EH (cell line): ENCODE data around the gene ADARB1.
A peak's percentile ranks its signal among the peaks of the same experiment; 100 is the strongest.

Source experiments
- DNase-seq: peaks from one replicate; pipeline ENCODE4 v3.0.0-alpha.2; 2015; ENCODE audit warnings: low read depth

The ADARB1 gene

DNA sequence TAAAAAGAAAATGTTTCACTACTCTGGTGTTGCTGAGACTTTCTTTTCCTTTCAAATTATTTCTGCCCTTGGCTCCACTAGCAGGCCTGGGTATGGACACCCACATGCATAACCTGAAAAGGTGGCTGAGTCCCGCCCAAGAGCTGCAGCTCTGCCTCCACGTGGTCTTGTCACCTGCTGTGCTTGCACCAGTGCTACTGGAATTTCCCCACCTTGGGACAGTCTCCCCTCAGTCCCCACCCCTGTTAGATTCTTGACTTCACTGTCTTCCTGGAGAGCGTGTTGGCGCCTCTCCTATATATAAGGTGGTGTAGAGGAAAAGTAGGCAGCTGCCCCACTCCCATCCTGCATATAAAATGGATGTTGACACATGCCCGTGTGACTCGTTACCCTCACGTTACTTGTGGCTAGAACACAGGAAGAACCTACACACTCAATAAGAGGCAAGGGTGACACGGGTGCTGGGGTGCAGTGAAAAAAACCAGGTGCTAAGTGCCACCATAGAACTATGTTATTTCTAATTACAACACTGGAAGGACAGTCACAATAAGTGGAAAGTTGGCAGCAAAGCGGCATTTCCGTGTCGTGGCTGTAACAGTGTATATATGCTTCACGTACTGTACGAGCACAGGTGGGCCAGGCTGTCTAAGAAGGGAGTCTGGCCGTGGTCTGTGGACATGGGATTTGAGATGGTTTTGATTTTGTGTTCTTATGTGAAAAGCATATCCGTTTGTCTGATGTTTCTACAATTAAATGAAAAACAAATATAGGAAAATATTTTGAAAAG, 152.4 kb downstream of the ADARB1 start:
- peak; percentile 43 for DNase-seq

DNA sequence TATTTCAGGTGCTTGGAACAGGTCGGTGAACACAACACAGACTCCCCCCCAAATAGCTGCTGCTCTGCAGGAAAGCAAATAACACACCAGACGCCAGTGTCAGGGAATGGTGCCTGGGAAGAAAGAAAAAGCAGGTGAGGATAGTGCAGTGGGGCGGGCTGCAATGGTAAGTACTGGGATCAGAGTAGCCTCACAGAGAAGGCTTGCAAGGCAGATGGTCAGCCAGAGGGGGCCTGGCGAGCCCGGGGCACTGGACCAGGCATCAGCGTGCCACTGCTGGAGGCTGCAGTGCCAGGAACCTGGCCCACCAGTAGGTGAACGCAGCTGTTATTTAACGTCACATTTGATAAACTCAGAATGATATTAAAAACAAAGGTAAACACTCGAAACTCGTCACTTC, 153.4 kb downstream of the ADARB1 start:
- DNase-seq, result no peak

DNA sequence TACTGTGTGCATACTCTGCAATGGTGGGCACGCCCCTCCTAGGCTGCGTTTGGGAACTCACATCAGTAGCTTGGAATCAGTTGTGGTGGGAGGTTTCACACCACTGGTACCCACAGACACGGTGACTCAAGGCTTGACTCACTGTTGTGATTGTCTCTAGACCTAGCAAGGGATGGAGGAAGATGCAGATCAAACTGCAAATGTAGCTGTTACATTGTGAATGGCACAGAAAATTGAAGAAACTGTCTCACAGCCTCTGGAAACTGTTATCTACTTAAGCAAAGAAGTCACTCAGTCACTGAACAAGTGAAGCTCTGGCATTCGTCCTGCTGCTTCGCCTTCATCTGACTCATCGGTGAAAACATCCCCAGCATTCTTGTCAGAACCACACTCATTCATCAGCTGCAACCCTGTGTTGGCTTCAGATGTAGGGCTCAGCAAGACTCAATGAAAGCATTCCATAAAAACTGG, 153.8 kb downstream of the ADARB1 start:
- peak; percentile 99 for DNase-seq

DNA sequence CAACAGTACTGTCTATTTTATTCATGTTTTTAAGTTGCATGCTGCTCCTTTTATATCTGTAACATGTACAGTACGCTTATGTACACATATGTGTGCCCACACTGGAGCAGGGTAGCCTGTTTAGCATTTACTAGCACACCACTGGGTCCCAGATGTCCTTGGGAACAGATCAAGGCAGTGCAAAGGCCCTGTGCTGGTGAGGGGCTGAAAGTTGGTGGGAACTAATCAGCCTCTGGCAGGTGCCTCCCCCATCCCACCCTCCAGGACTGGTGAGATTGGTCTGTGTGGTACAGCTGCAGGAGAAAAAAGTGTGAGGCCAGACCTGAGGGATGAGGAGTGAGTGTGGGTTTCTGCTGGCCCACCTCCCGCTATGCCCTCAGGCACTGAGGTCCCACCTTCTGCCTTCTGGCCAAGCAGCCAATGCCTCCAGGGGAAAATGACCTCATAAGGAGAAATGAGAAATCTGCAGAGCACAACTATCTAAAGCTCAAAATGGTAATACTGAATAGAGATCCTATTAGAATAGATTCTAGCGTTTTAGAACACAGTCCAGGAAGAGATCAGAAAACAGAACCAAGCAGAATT, 154.4 kb downstream of the ADARB1 start:
- peak; percentile 16 for DNase-seq

DNA sequence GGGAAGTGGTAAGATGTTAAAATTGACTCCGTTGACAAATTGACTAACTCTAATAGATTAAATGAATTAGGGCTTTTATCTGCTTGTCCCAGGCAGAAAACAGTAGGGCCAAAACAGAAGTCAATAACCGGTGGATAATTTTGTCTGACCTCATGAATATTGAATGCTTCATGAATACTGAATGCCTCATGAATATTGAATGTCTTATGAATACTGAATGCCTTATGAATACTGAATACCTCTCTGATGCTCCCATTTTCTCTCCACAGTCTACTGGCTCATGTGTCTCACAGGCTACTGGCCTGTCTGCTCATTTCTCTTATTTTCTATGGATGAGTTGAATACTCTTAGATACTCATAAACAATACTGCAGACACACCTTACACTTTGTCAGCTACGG, 157.3 kb downstream of the ADARB1 start:
- DNase-seq, result no peak

DNA sequence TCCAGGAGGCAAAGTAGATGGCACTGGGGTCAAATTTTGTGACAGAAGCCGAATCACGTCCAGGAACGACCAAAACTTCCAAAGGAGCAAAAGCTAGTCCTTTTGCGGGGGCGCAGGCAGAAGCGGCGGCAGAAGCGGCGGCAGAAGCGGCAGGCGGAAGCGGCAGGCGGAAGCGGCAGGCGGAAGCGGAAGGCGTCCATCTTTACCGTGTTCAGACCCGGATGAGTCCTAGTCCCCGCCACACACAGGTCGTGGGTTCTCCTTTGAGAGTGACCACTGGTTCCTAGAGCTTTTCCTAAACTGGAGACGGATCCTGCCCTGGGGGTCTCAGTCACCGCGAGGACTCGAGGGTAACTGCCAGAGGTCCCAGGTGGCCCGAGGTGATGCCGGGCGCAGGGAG, 159.7 kb downstream of the ADARB1 start:
- DNase-seq, result no peak

DNA sequence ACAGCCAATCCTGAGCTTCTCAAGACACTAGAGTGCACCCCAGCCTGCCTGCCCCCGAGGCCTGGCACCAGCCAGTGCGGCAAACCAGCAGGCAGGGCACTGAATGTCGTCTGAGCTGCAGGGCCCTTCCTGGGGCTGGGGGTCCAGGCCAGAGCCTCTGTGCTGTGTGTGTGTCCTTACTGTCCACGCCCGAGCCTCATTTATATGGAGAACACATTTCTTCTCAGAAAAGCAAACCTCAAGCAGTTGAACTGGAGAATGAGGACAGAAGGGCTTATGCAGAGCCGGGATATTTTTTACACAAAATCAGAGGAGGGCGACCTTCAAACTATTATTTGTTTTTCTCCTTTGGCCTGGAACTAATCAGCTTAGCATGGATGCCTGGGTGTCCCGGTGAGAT, 160.6 kb downstream of the ADARB1 start:
- no peak for DNase-seq

DNA sequence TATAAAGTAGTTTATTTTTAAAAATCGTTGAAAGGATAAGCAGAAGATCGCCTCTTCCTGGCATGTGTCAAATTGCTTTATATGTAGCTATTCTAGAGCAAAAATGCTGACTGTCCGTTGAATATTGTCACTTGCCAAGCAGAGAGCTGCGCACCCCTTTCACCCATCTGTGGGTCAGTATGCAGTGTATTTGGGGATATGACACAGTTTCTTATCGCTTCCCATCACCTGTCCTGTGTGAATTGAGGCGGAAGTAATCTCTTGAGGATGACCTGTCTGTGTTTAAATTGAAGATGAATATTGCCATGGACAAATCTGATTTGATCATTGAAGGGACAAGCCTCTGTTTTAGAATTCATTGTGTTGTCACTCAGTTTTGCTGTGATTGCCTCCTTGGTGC, 161.1 kb downstream of the ADARB1 start:
- DNase-seq, result no peak

DNA sequence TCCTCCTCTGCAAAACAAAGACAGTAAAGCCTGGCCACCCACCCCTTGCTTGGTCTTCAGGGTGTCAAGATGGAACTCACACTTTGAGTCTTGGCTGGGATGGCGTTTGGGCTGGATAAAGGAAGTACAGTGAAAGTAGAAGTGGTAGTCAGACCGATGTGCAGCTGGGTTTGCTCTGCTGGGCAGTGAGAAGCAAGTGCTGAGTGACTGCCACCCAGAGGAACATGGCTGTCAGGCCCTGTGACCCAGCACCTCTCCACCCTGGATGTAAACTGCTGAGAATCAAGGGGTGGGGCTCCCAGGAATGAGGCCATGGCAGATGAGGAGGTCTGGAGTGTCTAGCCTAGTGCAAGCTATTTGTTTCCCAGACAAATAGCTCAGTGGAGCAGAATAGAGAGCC, 162.1 kb downstream of the ADARB1 start:
- peak; percentile 31 for DNase-seq

DNA sequence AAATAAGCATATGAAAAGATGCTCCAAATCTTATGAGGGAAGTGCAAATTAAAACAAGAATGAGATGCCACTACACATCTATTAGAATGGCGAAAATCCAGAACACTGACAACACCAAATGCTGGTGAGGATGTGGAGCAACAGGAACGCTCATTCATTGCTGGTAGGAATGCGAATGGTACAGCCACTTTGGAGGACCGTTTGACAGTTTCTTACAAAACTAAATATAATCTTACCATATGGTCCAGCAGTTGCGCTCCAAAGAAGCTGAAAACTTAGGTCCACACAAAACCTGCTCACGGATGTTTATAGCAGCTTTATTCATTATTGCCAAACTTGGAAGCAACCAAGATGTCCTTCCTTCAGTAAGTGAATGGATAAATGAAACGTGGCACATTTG, 163.0 kb downstream of the ADARB1 start:
- no peak for DNase-seq

DNA sequence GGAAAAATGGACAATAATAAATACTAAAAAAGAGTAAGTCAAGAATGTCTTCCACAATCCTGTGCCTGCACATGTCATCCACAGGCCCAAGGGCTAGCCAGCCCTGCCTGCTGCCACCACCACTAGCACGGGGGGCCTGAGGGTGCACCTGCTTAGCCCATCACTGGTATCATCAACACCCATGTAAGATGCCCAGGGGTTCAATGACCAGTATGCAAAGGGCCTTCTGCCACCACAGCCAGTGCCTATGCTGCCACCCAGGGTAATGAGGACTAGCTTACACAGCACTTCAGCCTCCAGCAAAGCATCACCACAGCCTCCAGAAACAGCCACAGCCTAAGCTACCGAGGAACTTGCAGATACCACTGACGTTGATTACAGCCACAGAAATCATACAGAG, 167.0 kb downstream of the ADARB1 start:
- no peak for DNase-seq

DNA sequence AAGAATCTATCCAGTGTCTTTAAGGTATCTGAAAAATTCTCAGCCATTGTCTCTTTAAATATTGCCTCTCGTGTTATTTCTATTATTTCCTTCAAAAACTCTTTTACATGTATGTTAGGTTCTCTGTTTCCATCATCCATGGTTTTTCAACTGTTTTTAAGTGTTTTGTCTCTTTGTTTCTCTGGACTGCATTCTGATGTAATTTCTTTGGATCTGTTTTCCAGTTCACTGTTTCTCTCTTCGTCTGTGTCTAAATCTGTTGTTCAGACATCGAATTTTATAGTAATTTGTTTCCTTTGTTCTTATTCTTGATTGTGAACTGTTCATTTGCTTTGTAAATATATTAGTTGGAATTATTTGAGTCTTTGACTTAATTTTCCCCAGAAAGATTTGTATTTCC, 169.2 kb downstream of the ADARB1 start:
- DNase-seq, result no peak

DNA sequence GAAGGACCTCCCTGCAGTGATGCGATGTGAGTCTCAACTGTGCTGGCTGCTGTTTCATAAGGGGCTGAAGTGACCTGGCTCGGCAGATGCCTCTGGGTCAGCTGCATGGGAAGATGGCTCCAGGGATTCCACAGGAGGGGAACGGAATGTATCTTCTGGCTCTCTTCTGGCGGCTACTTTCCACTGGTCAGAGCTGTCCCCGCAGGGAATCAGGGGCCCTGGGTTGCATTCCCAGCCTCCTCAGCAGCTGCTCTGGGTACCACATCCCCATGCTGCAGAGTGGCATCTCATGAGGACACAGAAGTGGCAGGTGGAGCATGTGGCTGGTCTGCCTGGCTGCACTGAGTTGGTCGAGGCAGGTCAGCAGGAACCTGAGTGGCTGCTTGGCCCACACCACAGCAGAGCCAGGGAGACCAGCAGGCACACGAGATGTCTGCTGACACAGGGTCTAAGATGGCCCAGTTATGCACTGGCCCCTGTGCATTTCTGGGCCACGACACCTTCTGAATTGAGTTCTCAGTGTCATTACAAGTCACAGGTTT, 170.5 kb downstream of the ADARB1 start:
- no peak for DNase-seq

DNA sequence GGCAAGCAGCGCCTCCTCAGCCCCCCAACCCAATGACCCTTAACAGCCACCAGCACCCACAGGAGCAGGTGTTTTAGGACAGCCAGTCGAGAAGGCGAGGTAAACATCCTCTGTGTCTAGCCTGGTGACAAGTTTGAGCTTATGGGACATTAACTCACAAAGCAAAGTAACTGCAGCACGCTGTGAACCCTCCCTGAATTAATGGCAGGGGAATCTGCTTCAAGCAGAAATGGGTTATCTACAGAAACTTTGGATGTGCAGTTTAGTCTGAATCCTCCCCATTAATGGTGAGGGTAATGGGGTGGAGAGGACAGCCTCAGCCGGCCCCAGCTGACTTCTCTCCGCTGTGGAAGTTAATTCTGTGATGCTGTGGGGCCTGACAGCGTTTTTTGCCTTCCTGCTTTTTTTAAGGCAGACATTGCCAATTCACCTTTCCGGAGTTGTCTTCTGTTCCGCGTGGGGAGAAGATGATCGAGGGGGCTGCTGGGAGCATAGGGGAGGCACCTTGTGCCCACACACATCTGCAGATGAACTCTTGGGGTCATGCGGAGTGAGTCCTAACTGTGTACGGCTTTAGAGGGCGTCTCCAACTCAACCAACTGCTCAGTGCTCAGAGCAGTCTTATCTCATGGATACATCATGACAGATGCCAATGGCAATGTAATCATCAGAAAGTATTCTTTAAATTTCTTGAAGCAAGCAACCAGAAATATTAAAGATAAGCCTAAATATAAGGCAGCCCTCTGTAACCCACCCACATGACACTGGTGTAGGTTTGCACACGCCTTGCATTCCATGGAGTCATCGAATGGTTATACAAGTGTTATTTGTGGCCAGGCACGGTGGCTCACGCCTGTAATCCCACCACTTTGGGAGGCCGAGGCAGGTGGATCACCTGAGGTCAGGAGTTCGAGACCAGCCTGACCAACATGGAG, 172.3 kb downstream of the ADARB1 start:
- no peak for DNase-seq

DNA sequence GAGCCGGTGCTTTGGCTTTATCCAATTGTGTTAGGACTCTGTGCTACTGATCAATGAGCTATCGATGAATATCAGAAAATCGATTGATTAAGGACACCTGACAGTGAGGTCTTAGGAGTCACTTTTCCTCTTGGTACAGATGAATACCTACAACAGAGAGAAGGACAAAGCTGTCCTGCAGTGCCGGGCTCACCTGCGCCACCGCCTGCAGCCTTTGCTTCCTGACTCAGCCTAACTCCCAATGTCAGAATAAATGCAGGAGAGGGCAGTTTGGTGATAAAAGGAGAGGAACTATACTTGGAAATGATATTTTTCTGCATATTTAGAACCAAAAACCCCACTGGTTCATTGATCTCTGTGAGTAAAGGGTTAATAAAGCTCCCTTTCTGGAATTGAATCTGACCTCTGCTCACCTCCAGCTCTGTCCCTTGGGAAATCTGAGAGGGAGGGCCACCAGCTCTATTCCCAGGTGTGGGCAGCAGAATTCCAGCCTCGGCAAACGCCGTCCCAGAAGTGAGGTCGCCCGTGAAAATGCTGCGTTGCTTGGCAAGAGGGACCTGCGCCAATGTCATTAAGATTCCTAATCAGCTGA, 174.0 kb downstream of the ADARB1 start:
- DNase-seq, result no peak

DNA sequence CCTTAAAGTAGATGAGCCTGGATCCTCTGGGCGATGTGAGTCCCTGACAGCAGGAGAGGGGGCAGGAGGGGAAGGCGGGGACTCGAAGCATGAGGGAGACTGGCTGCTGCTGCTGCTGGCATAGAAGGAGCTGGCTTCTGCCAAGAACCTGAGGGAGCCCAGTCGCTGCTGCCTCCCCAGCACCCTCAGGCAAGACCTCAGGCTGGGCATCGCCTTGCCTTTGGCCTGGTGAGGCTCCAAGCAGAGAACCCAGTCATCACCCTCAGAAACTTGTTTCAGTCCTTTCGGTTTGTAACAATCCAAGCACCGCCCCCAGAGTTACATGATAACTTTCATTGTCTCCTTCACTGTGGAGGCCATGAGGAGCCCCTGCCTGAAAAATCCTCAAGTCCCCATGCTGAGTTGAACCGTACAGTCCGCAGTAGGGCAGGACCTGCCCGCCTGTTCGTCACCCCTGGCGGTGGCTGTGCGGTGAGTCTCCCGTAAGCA, 174.6 kb downstream of the ADARB1 start:
- DNase-seq, result peak; percentile 41

DNA sequence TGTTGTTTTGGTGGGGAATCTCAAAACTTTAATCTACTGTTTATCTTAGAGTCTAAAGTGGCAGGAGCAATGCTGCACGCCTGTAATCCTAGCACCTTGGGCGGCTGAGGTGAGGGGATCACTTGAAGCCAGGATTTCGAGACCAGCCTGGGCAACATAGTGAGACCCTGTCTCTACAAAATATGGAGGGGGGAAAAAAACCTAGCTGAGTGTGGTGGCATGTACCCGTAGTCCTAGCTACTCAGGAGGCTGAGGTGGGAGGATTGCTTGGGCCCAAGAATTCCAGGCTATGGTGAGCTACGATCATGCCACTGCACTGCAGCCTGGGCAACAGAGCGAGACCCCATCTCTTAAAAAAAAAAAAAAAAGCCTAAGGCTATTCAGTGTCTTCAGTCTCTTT, 175.2 kb downstream of the ADARB1 start:
- no peak for DNase-seq

DNA sequence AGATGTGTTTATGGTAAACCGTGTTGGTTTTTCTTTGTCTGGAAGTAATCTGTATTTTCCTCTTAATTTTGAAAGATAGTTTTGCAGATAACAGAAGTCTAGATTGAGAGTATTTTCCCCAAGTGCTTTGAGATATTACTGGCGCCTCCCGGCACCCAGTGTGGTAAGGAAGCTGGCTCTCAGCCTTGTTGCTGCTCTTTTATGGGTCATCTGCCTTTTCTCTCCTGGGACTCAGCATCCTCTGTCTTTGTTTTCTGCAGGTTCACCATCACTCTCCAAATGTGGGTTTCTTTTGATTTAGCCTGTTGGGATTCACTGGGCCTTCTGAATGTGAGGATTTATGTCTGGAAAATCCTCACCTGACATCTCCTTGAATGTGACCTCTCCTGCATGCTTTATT, 175.9 kb downstream of the ADARB1 start:
- DNase-seq, result no peak

DNA sequence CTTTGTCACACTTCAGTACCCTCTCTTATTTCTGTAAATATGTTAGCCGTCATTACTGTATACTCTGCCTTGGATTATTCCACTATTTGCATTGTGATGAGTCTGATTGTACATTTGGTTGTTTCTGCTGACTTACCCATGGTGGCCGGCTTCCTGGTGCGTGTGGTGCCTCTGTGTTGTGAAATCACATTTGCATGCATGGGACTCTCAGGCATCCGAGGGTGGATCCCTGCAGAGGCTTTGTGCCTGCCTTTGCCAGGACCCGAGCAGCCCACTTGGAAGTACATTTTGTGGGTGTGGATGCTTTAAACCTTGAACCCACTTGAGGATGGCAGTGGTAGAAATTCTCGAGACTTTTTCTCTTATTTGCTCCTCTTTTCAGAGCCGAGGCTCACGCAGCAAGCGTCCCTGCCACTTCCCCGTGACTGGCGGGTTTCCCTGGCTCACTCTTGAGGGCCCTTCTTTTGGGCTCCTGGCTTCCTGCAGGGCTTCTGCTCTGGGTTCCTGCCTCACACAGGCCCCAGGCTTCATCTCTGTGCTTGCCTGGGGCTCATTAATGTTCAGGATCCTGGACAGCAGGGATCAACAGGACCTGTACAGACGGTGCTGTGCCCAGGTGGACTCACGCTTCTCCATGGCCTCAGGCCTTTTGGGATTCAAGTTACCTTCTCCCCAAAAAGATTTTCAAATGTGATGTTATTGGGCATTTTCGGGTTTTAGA, 176.7 kb downstream of the ADARB1 start:
- DNase-seq, result no peak

DNA sequence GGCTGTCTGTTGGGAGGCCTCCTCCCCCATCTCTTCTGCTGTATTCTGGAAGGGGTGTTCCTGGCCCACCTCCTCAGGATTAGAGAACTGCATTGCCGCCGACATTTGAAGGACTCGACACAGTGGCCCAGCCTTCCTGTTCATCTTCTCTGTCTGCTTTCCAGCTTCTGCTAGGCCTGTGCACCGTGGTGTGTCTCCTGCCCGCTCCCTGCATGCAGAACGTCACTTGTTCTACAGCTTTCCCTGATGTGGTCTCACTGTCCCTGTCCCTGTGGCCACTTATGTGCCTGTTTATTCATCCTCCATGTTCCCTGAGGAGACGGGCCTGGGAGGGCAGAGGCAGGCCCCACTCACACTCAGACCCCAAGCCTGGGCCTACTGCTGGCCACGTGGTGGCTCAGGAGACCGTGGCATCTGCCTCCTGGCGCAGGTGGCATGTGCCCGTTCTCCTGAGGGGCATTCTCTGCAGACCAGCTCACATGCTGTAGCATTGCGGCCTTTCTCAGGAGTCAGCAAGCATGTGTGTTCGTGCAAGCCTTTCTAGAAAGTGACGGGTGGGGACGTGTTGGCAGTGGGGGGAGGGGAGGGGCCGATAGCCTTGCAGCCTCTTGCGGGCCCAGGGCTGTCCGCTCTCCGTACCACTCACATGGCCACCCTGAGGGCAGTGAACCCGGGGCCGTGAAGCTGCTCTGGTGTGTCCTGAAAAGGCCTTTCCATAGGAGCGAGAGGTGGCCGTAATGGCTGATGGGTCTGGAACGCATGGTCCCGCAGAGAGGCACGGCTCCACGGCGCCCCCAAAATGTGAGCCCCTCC, 177.5 kb downstream of the ADARB1 start:
- no peak for DNase-seq
